Measurements from ENCODE around the gene ZNF550. TPM values are rescaled to one million over a fixed set of nuclear protein-coding genes. Genes with fewer than 3 reads are reported as not detected.

Gene ZNF550
- 9.0 and 11.0 TPM in 2 replicates for total RNA-seq

GRCh38 chr19:57559404-57560025, at the start of gene ZNF550:
Gene ZNF550 (minus strand): TSS chr19:57559863. CDS start chr19:57559682, 181 bp downstream.

DNA sequence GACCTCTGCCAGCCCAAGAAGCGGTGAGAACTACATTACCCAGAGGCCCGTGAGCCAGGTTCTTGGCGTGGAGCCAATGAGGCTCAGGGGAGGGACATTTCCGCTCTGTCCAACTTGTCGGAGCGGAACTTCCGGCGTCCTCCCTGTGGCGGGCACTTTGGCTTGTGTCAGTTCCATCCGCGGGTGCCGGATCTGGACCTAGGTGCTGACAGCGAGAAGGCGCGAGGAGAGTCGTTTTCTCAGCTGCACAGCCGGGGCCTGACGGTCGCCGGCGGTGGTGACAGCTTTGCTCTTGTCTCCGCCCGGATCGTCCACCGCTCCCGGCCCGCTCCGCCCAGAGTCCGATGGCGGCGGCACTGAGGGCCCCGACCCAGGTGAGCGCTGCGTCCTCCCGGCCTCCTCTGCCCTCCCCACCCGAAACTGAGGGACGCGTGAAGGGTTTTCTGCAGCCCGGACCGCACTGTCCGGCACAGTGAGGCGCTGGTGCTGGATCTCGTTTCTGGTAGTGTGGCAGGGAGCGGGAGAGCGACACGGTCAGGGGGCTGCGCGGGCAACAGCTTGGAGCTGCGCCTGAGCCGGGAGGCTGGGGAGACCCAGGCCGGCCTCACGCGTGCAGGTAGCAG, 40.2 kb upstream of the ZNF550 start, which contains the start of gene ZNF530:
Gene ZNF530, plus strand, starts transcription at position 125 of the 623 bp plus-strand sequence. CDS start 4,461 bp downstream, outside the sequence.

DNA sequence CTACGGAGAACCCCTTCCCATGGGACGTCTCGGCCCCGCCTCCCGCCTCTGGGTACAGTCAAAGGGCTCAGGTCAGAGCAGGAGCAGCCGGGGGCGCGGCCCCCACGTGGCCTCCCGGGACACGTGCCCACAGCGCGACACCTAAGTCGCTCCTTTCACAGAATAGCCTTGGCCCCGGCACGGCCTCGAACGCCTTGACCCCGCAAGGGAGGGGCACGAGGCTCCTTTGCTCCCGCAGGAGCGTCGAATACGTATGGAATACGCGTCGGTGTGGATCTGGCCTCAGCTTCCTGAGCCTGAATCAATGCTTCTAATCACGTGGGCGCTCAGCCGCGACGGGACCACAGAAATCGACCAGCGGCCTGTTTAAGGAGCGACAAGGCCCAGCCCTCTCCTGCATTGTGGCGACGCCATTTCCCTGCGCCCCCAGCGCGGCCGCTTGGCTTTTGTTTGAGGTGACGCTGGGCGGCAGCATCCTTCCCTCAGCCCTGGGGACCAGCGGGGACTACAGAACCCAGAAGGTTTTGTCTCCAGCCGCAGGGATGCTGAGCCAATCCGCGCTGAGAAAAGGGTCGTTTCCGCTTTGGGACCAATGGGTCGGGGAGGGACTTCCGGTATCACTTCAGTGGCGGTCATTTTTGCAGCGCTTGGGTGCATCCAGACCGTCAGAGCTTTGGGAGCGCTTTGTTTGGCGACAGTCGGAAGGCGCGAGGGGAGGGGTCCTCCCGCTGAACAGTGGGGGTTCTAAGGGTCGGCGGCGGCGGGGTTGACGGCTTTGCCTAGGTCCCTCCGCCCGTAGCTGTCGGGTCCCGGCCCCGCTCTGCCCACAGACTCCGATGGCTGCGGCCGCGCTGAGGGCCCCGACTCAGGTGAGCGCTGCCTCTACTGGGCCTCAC, 24.1 kb upstream of the ZNF550 start, which contains the start of gene ZIK1:
Gene ZIK1, plus strand, starts transcription at position 625 of the 896 bp plus-strand sequence. Its CDS starts 212 bp downstream, at position 837.

GRCh38 chr19:57578487-57579205, 19.0 kb upstream of the ZNF550 start, which contains the start of gene ZNF416:
Gene ZNF416 (minus strand): TSS chr19:57578911. CDS start chr19:57578704, 207 bp downstream.

DNA sequence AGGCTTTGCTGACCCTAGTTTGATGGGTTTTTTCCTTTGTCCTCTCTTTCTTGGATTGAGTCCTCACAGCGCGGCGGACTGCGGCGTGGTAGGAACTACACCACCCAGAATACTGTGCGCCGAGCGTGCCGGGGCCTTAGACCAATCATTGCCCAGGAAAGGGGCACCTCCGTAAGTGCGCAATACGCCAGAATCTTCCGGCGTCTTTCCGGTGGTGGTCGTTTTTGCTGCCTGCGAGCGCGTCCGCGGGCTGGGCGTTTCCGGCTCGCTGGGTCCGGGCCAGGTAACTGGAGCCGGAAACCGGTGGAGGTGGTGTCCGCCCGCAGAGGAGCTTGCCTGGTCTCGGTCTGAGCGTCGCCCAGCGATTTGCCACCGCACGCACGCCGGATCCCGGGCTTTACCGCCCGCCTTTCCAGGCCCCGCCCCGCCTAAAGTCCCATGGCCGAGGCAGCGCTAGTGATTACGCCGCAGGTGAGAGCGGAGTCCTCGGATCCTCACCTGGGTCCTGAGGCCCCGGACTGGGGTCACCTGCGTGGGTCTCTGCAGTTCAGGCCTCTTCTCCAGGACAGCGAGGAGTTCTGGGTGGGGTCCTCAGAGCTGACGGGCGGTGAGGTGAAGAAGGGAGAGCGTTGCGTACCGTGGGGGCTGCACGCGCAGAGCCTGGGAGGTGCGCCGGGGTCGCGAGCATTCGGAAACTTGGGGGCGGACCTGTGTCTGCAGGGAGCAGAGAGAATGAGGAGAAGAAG, 32.4 kb downstream of the ZNF550 start, which contains the start of gene ZNF549:
Gene ZNF549, plus strand, starts transcription at position 221 of the 746 bp plus-strand sequence. Its CDS starts 218 bp downstream, at position 439.

DNA sequence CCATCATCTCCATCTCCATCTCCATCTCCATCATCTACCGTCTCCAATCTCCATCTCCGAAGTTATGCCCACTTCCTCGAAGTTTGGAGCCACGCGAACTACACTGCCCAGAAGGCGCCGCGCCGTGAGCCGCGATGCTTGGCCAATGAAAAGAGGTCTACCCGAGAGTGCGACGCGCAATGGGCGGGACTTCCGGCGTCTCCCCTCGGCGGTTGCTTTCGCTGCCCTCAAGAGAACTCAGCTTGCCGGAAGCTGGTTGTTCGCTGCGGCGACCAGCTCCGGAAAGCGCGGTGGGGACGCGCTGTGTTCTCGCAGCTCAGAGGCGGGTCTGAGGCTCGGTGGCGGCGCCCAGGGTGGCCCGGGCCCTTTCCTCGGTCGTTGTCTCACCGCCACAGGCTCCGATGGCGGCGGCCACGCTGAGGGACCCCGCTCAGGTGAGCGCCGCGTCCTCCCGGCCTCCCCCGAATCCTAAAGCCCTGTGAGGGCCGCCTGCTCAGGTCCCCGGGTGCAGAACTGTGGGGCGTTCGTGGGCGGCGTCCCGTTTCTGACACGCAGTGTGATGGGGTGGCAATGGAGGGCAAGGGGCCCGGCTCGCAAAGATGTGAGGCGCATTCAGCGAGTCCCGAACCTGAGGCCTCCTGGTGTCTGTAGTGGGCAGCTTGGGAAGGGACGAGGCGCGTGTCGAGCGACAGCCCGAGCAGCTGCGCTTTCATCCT, 59.8 kb downstream of the ZNF550 start, which contains the start of gene ZNF773:
Gene ZNF773, plus strand, starts transcription at position 259 of the 716 bp plus-strand sequence. Its CDS starts 143 bp downstream, at position 402.

DNA sequence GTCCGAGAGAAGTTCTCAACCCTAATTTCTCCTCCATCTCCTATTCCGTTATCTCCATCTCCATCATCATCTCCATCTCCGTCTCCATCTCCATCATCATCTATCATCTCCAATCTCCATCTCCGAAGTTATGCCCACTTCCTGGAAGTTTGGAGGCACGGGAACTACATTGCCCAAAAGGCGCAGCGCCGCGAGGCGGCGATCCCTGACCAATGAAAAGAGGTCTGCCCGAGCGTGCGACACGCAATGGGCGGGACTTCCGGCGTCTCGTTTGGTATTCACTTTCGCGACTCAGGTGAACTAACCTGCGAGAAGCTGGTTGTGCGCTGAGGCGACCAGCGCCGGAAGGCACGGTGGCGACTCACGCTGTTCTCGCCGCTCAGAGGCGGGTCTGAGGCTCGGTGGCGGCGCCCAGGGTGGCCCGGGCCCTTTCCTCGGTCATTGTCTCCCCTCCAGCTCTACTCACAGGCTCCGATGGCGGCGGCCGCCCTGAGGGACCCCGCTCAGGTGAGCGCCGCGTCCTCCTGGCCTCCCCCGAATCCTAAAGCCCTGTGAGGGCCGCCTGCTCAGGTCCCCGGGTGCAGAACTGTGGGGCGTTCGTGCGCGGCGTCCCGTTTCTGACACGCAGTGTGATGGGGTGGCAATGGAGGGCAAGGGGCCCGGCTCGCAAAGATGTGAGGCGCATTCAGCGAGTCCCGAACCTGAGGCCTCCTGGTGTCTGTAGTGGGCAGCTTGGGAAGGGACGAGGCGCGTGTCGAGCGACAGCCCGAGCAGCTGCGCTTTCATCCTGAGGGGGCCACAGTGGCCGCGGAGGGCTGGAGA, 72.0 kb downstream of the ZNF550 start, which contains the start of gene ZNF419:
Gene ZNF419, plus strand, starts transcription at position 274 of the 822 bp plus-strand sequence. Its CDS starts 201 bp downstream, at position 475.

Other genes with a start within 250 kb of the ZNF550 start
- gene ZNF543, start 239.4 kb downstream of the ZNF550 start, total RNA-seq, result 9.4 and 12.1 TPM in 2 replicates
- 9.9 and 11.4 TPM in 2 replicates for gene ZNF304, start 208.6 kb downstream of the ZNF550 start, total RNA-seq
- 12.7 and 15.1 TPM in 2 replicates for gene TRAPPC2B, start 196.3 kb downstream of the ZNF550 start, total RNA-seq
- gene ZNF547, start 196.3 kb downstream of the ZNF550 start, total RNA-seq, result 3.2 and 4.1 TPM in 2 replicates
- 22.1 and 26.4 TPM in 2 replicates for gene ZNF548, start 170.0 kb downstream of the ZNF550 start, total RNA-seq
- 13.7 and 14.0 TPM in 2 replicates for gene ZNF17, start 148.7 kb downstream of the ZNF550 start, total RNA-seq
- gene ZNF749, start 124.5 kb downstream of the ZNF550 start, total RNA-seq, result 8.4 and 9.0 TPM in 2 replicates
- gene VN1R1, start 102.7 kb downstream of the ZNF550 start, total RNA-seq, result 0.55 and 0.62 TPM in 2 replicates
- gene ZNF772, start 82.3 kb downstream of the ZNF550 start, total RNA-seq, result 17.2 and 19.6 TPM in 2 replicates
- 10.3 and 13.1 TPM in 2 replicates for gene ZNF419, start 72.1 kb downstream of the ZNF550 start, total RNA-seq
- gene ZNF773, start 59.9 kb downstream of the ZNF550 start, total RNA-seq, result 21.5 and 27.0 TPM in 2 replicates
- 4.8 and 4.9 TPM in 2 replicates for gene ZNF549, start 32.5 kb downstream of the ZNF550 start, total RNA-seq
- gene ZNF416, start 19.0 kb upstream of the ZNF550 start, total RNA-seq, result 6.0 TPM in 2 replicates
- gene ZIK1, start 24.3 kb upstream of the ZNF550 start, total RNA-seq, result 4.7 and 9.2 TPM in 2 replicates
- 5.1 and 13.3 TPM in 2 replicates for gene ZNF530, start 40.0 kb upstream of the ZNF550 start, total RNA-seq
- 19.9 and 20.1 TPM in 2 replicates for gene ZNF134, start 54.4 kb upstream of the ZNF550 start, total RNA-seq
- gene ZNF211, start 73.3 kb upstream of the ZNF550 start, total RNA-seq, result 6.7 and 7.1 TPM in 2 replicates
- gene ZSCAN4, start 109.1 kb upstream of the ZNF550 start, total RNA-seq, result not detected in 2 replicates
- gene ZNF551, start 122.1 kb upstream of the ZNF550 start, total RNA-seq, result 3.4 and 7.1 TPM in 2 replicates
- gene ZNF154, start 149.3 kb upstream of the ZNF550 start, total RNA-seq, result 0.44 and 0.87 TPM in 2 replicates
- gene ZNF671, start 167.8 kb upstream of the ZNF550 start, total RNA-seq, result 7.4 and 8.0 TPM in 2 replicates
- gene ZNF776, start 187.0 kb upstream of the ZNF550 start, total RNA-seq, result 9.7 and 11.2 TPM in 2 replicates
- gene ZNF586, start 209.8 kb upstream of the ZNF550 start, total RNA-seq, result 14.3 and 18.7 TPM in 2 replicates

Measured in uterine smooth muscle cell (primary cell).